Heart left ventricle (tissue), 13 donors: Measurements from ENCODE around the gene SMCO4.

Experiments used
- CTCF ChIP-seq, 12 donors: fragments of 200-600 bp; sonication (generic) in 4 of 12; IDR thresholded peaks; one replicate each; pipeline versions ENCODE4 v1.5.0 to v1.8.0; 2018 to 2022; ENCODE audit warnings: antibody characterized with exemption in 12 of 12, mild to moderate bottlenecking in 5 of 12
- POLR2A ChIP-seq, 2 donors: fragments of 450-650 bp; IDR thresholded peaks; one replicate each; pipeline ENCODE4 v1.6.1; 2017; ENCODE audit warnings: antibody characterized with exemption in 2 of 2, mild to moderate bottlenecking in 2 of 2, moderate library complexity in 2 of 2
- donor health status: ischemic (EF 13 %, LVEDD 7.1; RV severe dilation, severe dysfunction).
- donor health status: DM: no; HTN: yes; CAD: no.
- donor health status: DM: no; HTN: no; CAD: no.
- donor health status: ischemic (EF 25% LVEDD 6.9; RV normal size, moderate dysfunction).
- donor health status: ischemic (EF 25% LVEDD 5.7; RV mildly dilated, moderate dysfunction).
- donor health status: ischemic (EF 35%, LVEDD 5.7; RV mildly dilated, moderate dysfunction).
- donor health status: nonischemic (EF 11% LVEDD 7.7; RV severe dilation, severe dysfunction).
- donor health status: DM: yes; HTN: yes; CAD: no.
- donor health status: PGD.
- donor health status: ischemic (EF 29% LVEDD 5.4; RV normal size, mild dysfunction).
- donor health status: nonischemic (EF 23%, LVEDD 6.1; RV moderate dilation, normal function).

GRCh38 chr11:93519179-93519578 is 24.0 kb downstream of the SMCO4 start:
- no peak for TF ChIP-seq CTCF (IDR thresholded peaks at IDR 0.05)
- TF ChIP-seq POLR2A (IDR thresholded peaks at IDR 0.05) = no peak
